A673 (cell line): ENCODE measurements around the gene PARP4. TPM values are rescaled to one million over a fixed set of nuclear protein-coding genes. Genes with fewer than 3 reads are reported as not detected.
"Not testable (repeated sequence)": the region's sequence is repeated elsewhere in the genome, so short reads cannot be mapped to it uniquely, and the experiment has no call there.

Experiments
- BruUV-seq: library from RNA; stranded (reverse); fragments of 400-500 nt; replicated peaks from 2 replicates; lab custom pipeline; 2021; lab: Mats Ljungman, UMichigan
- CTCF ChIA-PET: fragments of 300-600 bp; sonication (Branson Sonifier 250); formaldehyde crosslinking; loops from one replicate; lab custom pipeline; 2022; ENCODE audit warnings: antibody characterized with exemption; lab: Charles Lee
- POLR2A ChIA-PET: fragments of 300-600 bp; sonication (Branson Sonifier 250); formaldehyde crosslinking; loops from one replicate; lab custom pipeline; 2022; ENCODE audit warnings: antibody characterized with exemption; ENCODE audit not compliant: low non-redundant PET; lab: Charles Lee
- DNase-seq: peaks from one replicate; pipeline ENCODE4 v3.0.0-alpha.2; 2015; ENCODE audit warnings: low spot score
- H3K27ac ChIP-seq: fragments of 200-600 bp; sonication (generic); 2 replicates; pipeline ENCODE4 v1.5.1; 2016; ENCODE audit warnings: mixed run types, low read depth, mild to moderate bottlenecking, mixed read lengths, antibody characterized with exemption, low read length; ENCODE audit not compliant: poor library complexity, severe bottlenecking
- H3K27me3 ChIP-seq: fragments of 200-600 bp; sonication (generic); replicated peaks from 2 replicates; pipeline ENCODE4 v1.6.1; 2017; ENCODE audit warnings: mixed run types, low read depth, mild to moderate bottlenecking, mixed read lengths, antibody characterized with exemption, low read length; ENCODE audit not compliant: insufficient read depth, poor library complexity
- H3K36me3 ChIP-seq: fragments of 200-600 bp; sonication (generic); 2 replicates; pipeline ENCODE4 v1.6.1; 2016; ENCODE audit warnings: mixed run types, mild to moderate bottlenecking, mixed read lengths, antibody characterized with exemption, low read length; ENCODE audit not compliant: insufficient read depth, poor library complexity, severe bottlenecking
- H3K4me1 ChIP-seq: fragments of 200-600 bp; sonication (generic); 2 replicates; pipeline ENCODE4 v1.6.1; 2017; ENCODE audit warnings: mixed run types, mild to moderate bottlenecking, mixed read lengths, antibody characterized with exemption, low read length; ENCODE audit not compliant: insufficient read depth, poor library complexity, severe bottlenecking
- H3K4me3 ChIP-seq: fragments of 200-600 bp; sonication (generic); 2 replicates; pipeline ENCODE4 v1.5.1; 2016; ENCODE audit warnings: low read depth, mixed run types, mild to moderate bottlenecking, mixed read lengths, low read length; ENCODE audit not compliant: poor library complexity, severe bottlenecking
- H3K9me3 ChIP-seq: fragments of 200-600 bp; sonication (generic); 2 replicates; pipeline ENCODE4 v1.6.1; 2016; ENCODE audit warnings: mixed run types, low read depth, mild to moderate bottlenecking, mixed read lengths, antibody characterized with exemption, low read length; ENCODE audit not compliant: poor library complexity, severe bottlenecking
- CTCF ChIP-seq: fragments of 300-800, 200-600 bp; sonication (generic); conservative IDR thresholded peaks from 2 replicates; pipeline ENCODE4 v1.5.1; 2017; ENCODE audit warnings: low read depth, mild to moderate bottlenecking, antibody characterized with exemption, low read length, moderate library complexity, mixed read lengths
- EZH2 ChIP-seq: fragments of 200-600 bp; sonication (generic); IDR thresholded peaks from 2 replicates; pipeline ENCODE4 v1.6.1; 2017; ENCODE audit warnings: borderline replicate concordance, low read depth, mild to moderate bottlenecking, mixed read lengths, antibody characterized with exemption, low read length; ENCODE audit not compliant: poor library complexity, severe bottlenecking
- intact Hi-C: fragments of 100-400 bp; cut with micrococcal nuclease; formaldehyde crosslinking; loops from one replicate; pipeline ENCODE4 v1.10.0; 2022; ENCODE audit not compliant: unreplicated experiment
- total RNA-seq: library from RNA; stranded (reverse); gene quantifications from 2 replicates; pipeline ENCODE4 v1.2.3, GENCODE V29; 2021

The PARP4 gene
- total RNA-seq, 1 experiment from 2014 or later, result 66.8 TPM

DNA sequence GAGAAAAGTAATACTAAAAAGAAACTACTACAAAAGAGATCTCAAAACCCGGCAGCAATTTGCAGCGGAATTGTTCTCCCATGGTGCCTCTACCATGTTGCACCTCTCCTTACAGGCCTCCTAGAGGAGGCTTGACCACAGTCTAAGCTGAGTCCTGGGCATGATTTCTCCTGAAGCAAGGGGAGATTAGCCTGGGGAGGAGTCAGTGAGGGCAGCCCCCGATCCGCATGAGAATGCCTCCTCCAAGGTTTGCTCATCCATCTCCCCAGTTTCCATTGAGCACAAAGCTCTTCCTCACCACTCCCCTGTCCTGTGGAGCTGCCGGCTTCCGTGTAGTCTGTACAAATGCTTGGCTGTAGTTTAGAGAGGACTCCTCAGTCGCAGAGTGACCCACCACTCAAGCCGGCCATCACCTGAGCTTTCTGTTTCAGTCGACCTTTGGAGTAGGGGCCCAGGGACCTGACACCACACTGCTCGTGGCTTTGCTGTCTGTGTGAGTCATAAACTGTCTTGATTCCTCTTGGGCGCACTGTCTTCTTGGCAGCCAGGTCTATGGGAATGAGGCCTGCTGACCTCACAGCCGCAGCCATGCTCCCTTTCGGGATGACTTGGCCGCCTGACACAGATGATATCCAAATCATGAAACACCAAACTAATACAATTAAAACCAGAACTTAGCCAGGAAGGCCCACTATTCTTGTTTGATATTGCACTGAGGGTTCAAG is 130.9 kb downstream of the PARP4 start:
- POLR2A ChIA-PET, result no interaction called here

DNA sequence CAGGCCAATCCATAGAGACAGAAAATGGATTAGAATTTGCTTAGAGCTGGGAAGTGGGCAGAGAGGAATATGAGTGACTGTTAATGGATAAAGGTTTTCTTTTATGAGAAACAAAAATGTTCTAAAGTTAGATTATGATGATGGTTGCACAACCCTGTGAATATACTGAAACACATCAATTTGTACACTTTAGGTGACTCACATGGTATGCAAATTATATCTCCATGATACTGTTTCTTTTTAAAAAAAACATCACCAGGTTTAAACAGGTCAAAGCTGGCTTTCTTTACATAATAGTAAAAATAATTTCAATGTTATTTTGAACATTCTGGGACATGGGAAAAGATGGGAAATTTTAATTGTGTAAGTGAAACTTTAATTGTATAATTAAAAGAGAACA is 131.7 kb downstream of the PARP4 start:
- H3K36me3 ChIP-seq, DNase-seq, H3K4me1 ChIP-seq, H3K27ac ChIP-seq, CTCF ChIA-PET, H3K4me3 ChIP-seq, BruUV-seq, H3K9me3 ChIP-seq, intact Hi-C loops, POLR2A ChIA-PET, H3K27me3 ChIP-seq: not testable (repeated sequence)

More for the DNA sequence above, 130.9 kb downstream of the PARP4 start:
- no peaks in the 10 kb centered on the region for H3K27me3 ChIP-seq
- no peaks in the 10 kb centered on the region for H3K9me3 ChIP-seq
- no peak overlapping the region for H3K4me3 ChIP-seq
- H3K27ac ChIP-seq, result no peak overlapping the region
- CTCF ChIA-PET, result no interaction called here
- intact Hi-C loops, result no loop called here
- H3K36me3 ChIP-seq, result no peaks in the 10 kb centered on the region
- H3K4me1 ChIP-seq, result no peaks in the 10 kb centered on the region
- DNase-seq, result no peak
- BruUV-seq, result no TSS peak
- no peak for TF ChIP-seq CTCF
- no peak for TF ChIP-seq EZH2

GRCh38 chr13:24380227-24380626 is 132.4 kb downstream of the PARP4 start:
- H3K4me3 ChIP-seq, DNase-seq, CTCF ChIA-PET, H3K27me3 ChIP-seq, H3K4me1 ChIP-seq, BruUV-seq, H3K9me3 ChIP-seq, intact Hi-C loops, H3K27ac ChIP-seq, POLR2A ChIA-PET, H3K36me3 ChIP-seq: not testable (repeated sequence)

GRCh38 chr13:24371273-24371672 is 141.3 kb downstream of the PARP4 start:
- CTCF ChIA-PET, DNase-seq, H3K27ac ChIP-seq, H3K27me3 ChIP-seq, H3K4me1 ChIP-seq, H3K4me3 ChIP-seq, intact Hi-C loops, BruUV-seq, H3K9me3 ChIP-seq, H3K36me3 ChIP-seq, POLR2A ChIA-PET: not testable (repeated sequence)

Other genes with a start within 250 kb of the PARP4 start
- 0.34 TPM in 1 of 2 replicates, not detected in the other for gene C1QTNF9, start 203.2 kb downstream of the PARP4 start, total RNA-seq
- gene ATP12A, start 167.6 kb upstream of the PARP4 start, total RNA-seq, result 0.39 and 0.47 TPM in 2 replicates